ENCODE results near the gene OARD1. TPM values are rescaled to one million over a fixed set of nuclear protein-coding genes. Genes with fewer than 3 reads are reported as not detected.

Gene OARD1
- total RNA-seq, 3 donors from 2014 or later, result 17.0 to 26.2 (median 22.3) TPM

DNA sequence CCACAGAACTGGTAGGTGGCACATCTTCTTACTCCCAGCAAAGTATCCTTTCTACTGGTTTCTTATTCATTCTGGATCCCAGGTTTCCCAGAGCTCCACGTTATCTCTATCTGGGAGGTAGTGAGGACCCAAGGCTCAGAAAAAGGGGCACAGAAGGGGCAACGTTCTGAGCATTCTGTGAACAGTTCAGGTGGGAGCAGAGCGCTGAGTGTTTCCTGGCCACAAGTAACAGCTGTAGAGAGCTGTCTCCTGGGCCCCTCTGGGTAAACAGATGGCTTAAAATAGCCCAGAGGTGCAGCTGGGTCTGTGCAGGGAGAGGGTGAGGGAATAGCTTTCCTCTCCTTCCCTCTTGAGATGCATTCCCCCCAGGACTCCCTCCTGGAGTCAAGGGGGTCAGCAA lies 17.0 kb downstream of the OARD1 start:
- H3K27ac ChIP-seq, result no peak overlapping the region
- no peaks in the 10 kb centered on the region for H3K9me3 ChIP-seq
- no peak for DNase-seq (ENCODE audit: low spot score in 2 of 2)
- H3K27me3 ChIP-seq, result no peaks in the 10 kb centered on the region
- no peak overlapping the region for H3K4me3 ChIP-seq
- TF ChIP-seq POLR2AphosphoS5 (IDR thresholded peaks at IDR 0.05) (no peak), POLR2A (IDR thresholded peaks at IDR 0.05) (no peak)
- TF ChIP-seq, protein P1, sequence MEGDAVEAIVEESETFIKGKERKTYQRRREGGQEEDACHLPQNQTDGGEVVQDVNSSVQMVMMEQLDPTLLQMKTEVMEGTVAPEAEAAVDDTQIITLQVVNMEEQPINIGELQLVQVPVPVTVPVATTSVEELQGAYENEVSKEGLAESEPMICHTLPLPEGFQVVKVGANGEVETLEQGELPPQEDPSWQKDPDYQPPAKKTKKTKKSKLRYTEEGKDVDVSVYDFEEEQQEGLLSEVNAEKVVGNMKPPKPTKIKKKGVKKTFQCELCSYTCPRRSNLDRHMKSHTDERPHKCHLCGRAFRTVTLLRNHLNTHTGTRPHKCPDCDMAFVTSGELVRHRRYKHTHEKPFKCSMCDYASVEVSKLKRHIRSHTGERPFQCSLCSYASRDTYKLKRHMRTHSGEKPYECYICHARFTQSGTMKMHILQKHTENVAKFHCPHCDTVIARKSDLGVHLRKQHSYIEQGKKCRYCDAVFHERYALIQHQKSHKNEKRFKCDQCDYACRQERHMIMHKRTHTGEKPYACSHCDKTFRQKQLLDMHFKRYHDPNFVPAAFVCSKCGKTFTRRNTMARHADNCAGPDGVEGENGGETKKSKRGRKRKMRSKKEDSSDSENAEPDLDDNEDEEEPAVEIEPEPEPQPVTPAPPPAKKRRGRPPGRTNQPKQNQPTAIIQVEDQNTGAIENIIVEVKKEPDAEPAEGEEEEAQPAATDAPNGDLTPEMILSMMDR (IDR thresholded peaks at IDR 0.05), result no peak
- H3K4me1 ChIP-seq, result no peaks in the 10 kb centered on the region
- intact Hi-C loops (cut with DNase I; ENCODE audit: low total_unique reads), result no loop called here
- no peaks in the 10 kb centered on the region for H3K36me3 ChIP-seq

DNA sequence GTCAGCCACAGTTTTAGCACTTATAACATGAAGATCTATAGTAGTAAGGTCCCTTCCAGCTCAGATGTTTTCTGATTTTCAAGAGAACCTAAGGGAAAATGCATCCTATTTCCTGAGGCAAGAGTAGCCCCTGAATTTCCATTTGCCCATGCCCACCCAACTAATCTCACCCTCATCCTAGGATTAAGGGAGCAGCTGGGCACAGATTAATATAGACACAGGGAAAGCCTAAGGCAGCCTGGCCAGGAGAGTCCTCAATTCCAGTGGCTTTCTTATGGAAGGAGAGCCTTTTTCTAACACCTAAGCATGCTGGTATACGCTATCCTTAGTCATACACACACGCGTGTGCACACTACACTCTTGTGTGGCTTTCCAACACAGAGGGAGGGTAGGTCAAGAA lies 17.6 kb downstream of the OARD1 start:
- Histone ChIP-seq H3K27me3 (no peaks in the 10 kb centered on the region), H3K4me3 (no peak overlapping the region), H3K9me3 (no peaks in the 10 kb centered on the region), H3K36me3 (no peaks in the 10 kb centered on the region), H3K27ac (no peak overlapping the region), H3K4me1 (no peaks in the 10 kb centered on the region)
- TF ChIP-seq POLR2A (IDR thresholded peaks at IDR 0.05) (no peak), POLR2AphosphoS5 (IDR thresholded peaks at IDR 0.05) (no peak)
- TF ChIP-seq, protein P1 (IDR thresholded peaks at IDR 0.05), result no peak
- intact Hi-C loops (cut with DNase I; ENCODE audit: low total_unique reads), result no loop called here
- DNase-seq (ENCODE audit: low spot score in 2 of 2), result no peak

DNA sequence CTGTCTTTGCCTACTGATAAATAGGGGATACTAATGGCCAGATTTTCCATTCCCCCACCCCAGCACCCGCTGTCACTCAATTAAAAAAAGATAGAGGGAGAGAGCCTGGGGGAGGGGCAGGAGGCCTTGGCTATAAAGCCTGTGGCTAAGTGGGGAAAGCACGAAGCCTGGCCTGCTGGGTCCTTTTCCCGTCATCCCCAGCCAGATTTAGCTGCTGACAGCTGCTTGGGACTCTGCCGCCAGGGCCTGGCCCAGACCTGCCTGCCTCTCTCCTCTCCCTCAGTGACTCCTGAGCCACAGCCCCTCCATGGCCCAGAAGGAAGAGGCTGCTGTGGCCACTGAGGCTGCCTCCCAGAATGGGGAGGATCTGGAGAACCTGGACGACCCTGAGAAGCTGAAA lies 19.1 kb downstream of the OARD1 start, which contains the start of gene APOBEC2:
Gene APOBEC2 (plus strand): TSS at position 162 of the 400 bp plus-strand sequence. CDS start 146 bp downstream, at position 308.
- no peaks in the 10 kb centered on the region for H3K4me1 ChIP-seq
- no peak within 1 kb of the TSS for H3K4me3 ChIP-seq
- TF ChIP-seq, protein P1 (IDR thresholded peaks at IDR 0.05), result no peak
- intact Hi-C loops (cut with DNase I; ENCODE audit: low total_unique reads), result no loop called here
- H3K27me3 ChIP-seq, result no peaks in the 10 kb centered on the region
- H3K9me3 ChIP-seq, result no peaks in the 10 kb centered on the region
- no peak within 1 kb of the TSS for H3K27ac ChIP-seq
- H3K36me3 ChIP-seq, result no peaks in the 10 kb centered on the region
- DNase-seq (ENCODE audit: low spot score in 2 of 2), result no peak

DNA sequence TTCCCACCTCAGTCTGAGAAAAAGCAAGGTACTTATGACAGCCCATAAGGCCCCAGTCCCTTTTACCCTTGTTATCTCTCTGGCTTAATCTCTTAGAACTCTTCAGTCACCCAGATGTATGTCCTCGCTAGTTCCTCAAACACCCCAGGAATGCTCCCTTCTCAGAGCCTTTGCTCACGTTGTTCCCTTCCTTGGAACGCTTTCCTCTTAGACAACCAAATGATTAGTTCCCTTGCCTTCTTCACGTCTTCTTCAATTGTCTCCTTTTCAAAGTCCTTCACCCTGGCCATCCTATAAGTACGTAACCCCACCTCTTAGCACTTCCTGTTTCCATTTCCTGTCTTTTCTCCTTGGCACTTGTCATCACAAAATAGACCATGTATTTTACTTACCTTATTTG lies 20.3 kb downstream of the OARD1 start:
- no peak for DNase-seq (ENCODE audit: low spot score in 2 of 2)
- intact Hi-C loops (cut with DNase I; ENCODE audit: low total_unique reads), result no loop called here
- no peaks in the 10 kb centered on the region for H3K9me3 ChIP-seq

DNA sequence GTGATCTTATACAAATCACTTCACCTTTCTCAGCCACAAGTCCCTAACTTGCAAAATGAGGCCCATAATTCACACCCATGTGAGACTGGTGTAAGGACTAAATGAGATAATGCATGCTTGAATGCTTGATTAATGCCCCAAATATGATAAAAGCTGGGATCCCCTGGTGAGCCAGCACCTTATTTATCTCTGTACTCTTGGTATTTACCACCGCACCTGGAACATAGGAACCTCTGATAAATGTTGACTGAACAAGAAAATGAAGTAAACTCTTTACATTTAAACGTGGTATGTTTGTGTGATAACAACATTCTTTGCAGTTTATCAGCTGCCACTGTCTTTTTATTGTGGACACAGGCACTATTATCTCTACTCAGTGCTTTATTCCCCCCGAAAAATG lies 21.6 kb downstream of the OARD1 start:
- no peak overlapping the region for H3K27ac ChIP-seq
- intact Hi-C loops (cut with DNase I; ENCODE audit: low total_unique reads), result no loop called here
- H3K4me1 ChIP-seq, result no peaks in the 10 kb centered on the region
- no peaks in the 10 kb centered on the region for H3K36me3 ChIP-seq
- no peaks in the 10 kb centered on the region for H3K9me3 ChIP-seq
- no peak overlapping the region for H3K4me3 ChIP-seq
- no peaks in the 10 kb centered on the region for H3K27me3 ChIP-seq
- no peak for DNase-seq (ENCODE audit: low spot score in 2 of 2)
- TF ChIP-seq POLR2AphosphoS5 (IDR thresholded peaks at IDR 0.05) (no peak), POLR2A (IDR thresholded peaks at IDR 0.05) (no peak)
- TF ChIP-seq, protein P1 (IDR thresholded peaks at IDR 0.05), result no peak

More for the DNA sequence above, 20.3 kb downstream of the OARD1 start:
- no peaks in the 10 kb centered on the region for H3K36me3 ChIP-seq
- H3K4me3 ChIP-seq, result no peak overlapping the region
- H3K27ac ChIP-seq, result no peak overlapping the region
- TF ChIP-seq POLR2A (IDR thresholded peaks at IDR 0.05) (no peak), POLR2AphosphoS5 (IDR thresholded peaks at IDR 0.05) (no peak)
- TF ChIP-seq, protein P1 (IDR thresholded peaks at IDR 0.05), result no peak
- no peaks in the 10 kb centered on the region for H3K4me1 ChIP-seq
- H3K27me3 ChIP-seq, result no peaks in the 10 kb centered on the region

Data from breast epithelium (tissue), 4 donors.